ENCODE data around the gene ASCL2.
"Not testable (repeated sequence)": the region's sequence is repeated elsewhere in the genome, so short reads cannot be mapped to it uniquely, and the experiment has no call there.

The ASCL2 gene

GRCh38 chr11:2298795-2299761 is 28.7 kb upstream of the ASCL2 start:
- no peak for DNase-seq
- in situ Hi-C loops (cut with MboI; ENCODE audit: low pct_unique_long_range_greater_than_20kb, low sequenced_read_pairs): no loop called here

- no peak for DNase-seq
- in situ Hi-C loops (cut with MboI; ENCODE audit: low pct_unique_long_range_greater_than_20kb, low sequenced_read_pairs): no loop called here
Observed at GRCh38 chr11:2298131-2298794, 27.9 kb upstream of the ASCL2 start.

- no peak for DNase-seq
- in situ Hi-C loops (cut with MboI; ENCODE audit: low pct_unique_long_range_greater_than_20kb, low sequenced_read_pairs): no loop called here
Observed at GRCh38 chr11:2297623-2298030, 27.2 kb upstream of the ASCL2 start.

GRCh38 chr11:2296913-2297622 is 26.7 kb upstream of the ASCL2 start:
- in situ Hi-C loops (cut with MboI; ENCODE audit: low pct_unique_long_range_greater_than_20kb, low sequenced_read_pairs): no loop called here
- no peak for DNase-seq

GRCh38 chr11:2295971-2296912 is 25.9 kb upstream of the ASCL2 start:
- in situ Hi-C loops (cut with MboI; ENCODE audit: low pct_unique_long_range_greater_than_20kb, low sequenced_read_pairs): no loop called here
- DNase-seq: no peak

- no peak for DNase-seq
- in situ Hi-C loops (cut with MboI; ENCODE audit: low pct_unique_long_range_greater_than_20kb, low sequenced_read_pairs): no loop called here
Observed at GRCh38 chr11:2294926-2295290, 24.5 kb upstream of the ASCL2 start.

GRCh38 chr11:2293984-2294925 is 23.9 kb upstream of the ASCL2 start:
- in situ Hi-C loops (cut with MboI; ENCODE audit: low pct_unique_long_range_greater_than_20kb, low sequenced_read_pairs): no loop called here
- DNase-seq: peak; percentile 58

GRCh38 chr11:2293531-2293971 is 23.2 kb upstream of the ASCL2 start:
- in situ Hi-C loops (cut with MboI; ENCODE audit: low pct_unique_long_range_greater_than_20kb, low sequenced_read_pairs): no loop called here
- no peak for DNase-seq

GRCh38 chr11:2290351-2290841 is 20.0 kb upstream of the ASCL2 start:
- in situ Hi-C loops (cut with MboI; ENCODE audit: low pct_unique_long_range_greater_than_20kb, low sequenced_read_pairs): no loop called here
- DNase-seq: no peak

- in situ Hi-C loops (cut with MboI; ENCODE audit: low pct_unique_long_range_greater_than_20kb, low sequenced_read_pairs): no loop called here
- DNase-seq: no peak
Observed at GRCh38 chr11:2289859-2290258, 19.5 kb upstream of the ASCL2 start.

- in situ Hi-C loops (cut with MboI; ENCODE audit: low pct_unique_long_range_greater_than_20kb, low sequenced_read_pairs): no loop called here
- DNase-seq: no peak
Observed at GRCh38 chr11:2289350-2289749, 19.0 kb upstream of the ASCL2 start.

- in situ Hi-C loops (cut with MboI; ENCODE audit: low pct_unique_long_range_greater_than_20kb, low sequenced_read_pairs): no loop called here
- no peak for DNase-seq
Observed at GRCh38 chr11:2287091-2287490, 16.7 kb upstream of the ASCL2 start.

- DNase-seq; in situ Hi-C loops (cut with MboI; ENCODE audit: low pct_unique_long_range_greater_than_20kb, low sequenced_read_pairs): not testable (repeated sequence)
Observed at GRCh38 chr11:2286350-2286749, 16.0 kb upstream of the ASCL2 start.

GRCh38 chr11:2280208-2280607 is 9.8 kb upstream of the ASCL2 start:
- DNase-seq: no peak
- in situ Hi-C loops (cut with MboI; ENCODE audit: low pct_unique_long_range_greater_than_20kb, low sequenced_read_pairs): no loop called here

- DNase-seq: no peak
- in situ Hi-C loops (cut with MboI; ENCODE audit: low pct_unique_long_range_greater_than_20kb, low sequenced_read_pairs): no loop called here
Observed at GRCh38 chr11:2277933-2278523, 7.6 kb upstream of the ASCL2 start.

GRCh38 chr11:2277008-2277346 is 6.6 kb upstream of the ASCL2 start:
- DNase-seq: no peak
- in situ Hi-C loops (cut with MboI; ENCODE audit: low pct_unique_long_range_greater_than_20kb, low sequenced_read_pairs): no loop called here

GRCh38 chr11:2276280-2277007 is 6.1 kb upstream of the ASCL2 start:
- in situ Hi-C loops (cut with MboI; ENCODE audit: low pct_unique_long_range_greater_than_20kb, low sequenced_read_pairs): no loop called here
- no peak for DNase-seq

Measured in KBM-7 (cell line).